Dendritic cell treated with granulocyte-macrophage colony-stimulating factor and Interleukin-4, amounts not matched to agents 40 ng/mL and 50 ng/mL, for 4 days (primary cell): ENCODE data around the gene RAB11B.
"Not testable (repeated sequence)": the region's sequence is repeated elsewhere in the genome, so short reads cannot be mapped to it uniquely, and the experiment has no call there.

Source experiments
- H3K27ac Mint-ChIP-seq: one replicate; pipeline ENCODE4 v1.8.0; 2022; ENCODE audit warnings: mild to moderate bottlenecking, mixed read lengths
- H3K27me3 Mint-ChIP-seq: one replicate; pipeline ENCODE4 v1.8.0; 2022; ENCODE audit warnings: mild to moderate bottlenecking, mixed read lengths
- H3K36me3 Mint-ChIP-seq: one replicate; pipeline ENCODE4 v1.8.0; 2022; ENCODE audit warnings: low read depth, mixed read lengths
- H3K4me1 Mint-ChIP-seq: one replicate; pipeline ENCODE4 v1.8.0; 2022; ENCODE audit warnings: low read depth, mixed read lengths
- H3K4me3 Mint-ChIP-seq: one replicate; pipeline ENCODE4 v1.8.0; 2022; ENCODE audit warnings: mild to moderate bottlenecking, moderate library complexity, mixed read lengths
- H3K9me3 Mint-ChIP-seq: one replicate; pipeline ENCODE4 v1.8.0; 2022; ENCODE audit warnings: mixed read lengths
- intact Hi-C: fragments of 100-400 bp; cut with micrococcal nuclease; formaldehyde crosslinking; loops from one replicate; pipeline ENCODE4 v1.15.0; 2022

The RAB11B gene

GRCh38 chr19:8413629-8413995, 23.5 kb downstream of the RAB11B start:
- Mint-ChIP-seq H3K27me3 (no peaks in the 10 kb centered on the region), H3K4me1 (peaks cover 29% of the 10 kb centered on the region), H3K9me3 (no peaks in the 10 kb centered on the region), H3K27ac (no peak overlapping the region), H3K4me3 (peak overlapping the region; percentile 63), H3K36me3 (peaks cover 3% of the 10 kb centered on the region)
- intact Hi-C loops = loop anchor here (2.0 to 10.0 kb wide), 2 partner anchors 39 to 91 kb away; partner anchors contain the start of gene PRAM1

- no peaks in the 10 kb centered on the region for H3K9me3 Mint-ChIP-seq
- H3K27ac Mint-ChIP-seq = no peak overlapping the region
- H3K27me3 Mint-ChIP-seq = no peaks in the 10 kb centered on the region
- intact Hi-C loops = loop anchor here (10.0 kb wide), 1 partner anchor 88 kb away; the partner anchor contains the start of gene PRAM1
- peaks cover 13% of the 10 kb centered on the region for H3K36me3 Mint-ChIP-seq
- peaks cover 21% of the 10 kb centered on the region for H3K4me1 Mint-ChIP-seq
- no peak overlapping the region for H3K4me3 Mint-ChIP-seq
Measured at GRCh38 chr19:8416796-8417195, 26.6 kb downstream of the RAB11B start.

- peaks cover 48% of the 10 kb centered on the region for H3K4me1 Mint-ChIP-seq
- no peaks in the 10 kb centered on the region for H3K27me3 Mint-ChIP-seq
- intact Hi-C loops = no loop called here
- no peak overlapping the region for H3K4me3 Mint-ChIP-seq
- H3K9me3 Mint-ChIP-seq = no peaks in the 10 kb centered on the region
- peaks cover 52% of the 10 kb centered on the region for H3K36me3 Mint-ChIP-seq
- H3K27ac Mint-ChIP-seq = peak overlapping the region; percentile 15
Measured at GRCh38 chr19:8421484-8422461, 31.6 kb downstream of the RAB11B start.

GRCh38 chr19:8423817-8424223, 33.7 kb downstream of the RAB11B start:
- intact Hi-C loops = no loop called here
- H3K27me3 Mint-ChIP-seq = no peaks in the 10 kb centered on the region
- peak overlapping the region; percentile 66 for H3K4me3 Mint-ChIP-seq

GRCh38 chr19:8425331-8425730, 35.2 kb downstream of the RAB11B start:
- peak overlapping the region; percentile 29 for H3K27ac Mint-ChIP-seq
- peaks cover 29% of the 10 kb centered on the region for H3K4me1 Mint-ChIP-seq
- peaks cover 79% of the 10 kb centered on the region for H3K36me3 Mint-ChIP-seq
- H3K4me3 Mint-ChIP-seq, H3K27me3 Mint-ChIP-seq, intact Hi-C loops, H3K9me3 Mint-ChIP-seq: not testable (repeated sequence)

More at GRCh38 chr19:8423817-8424223, 33.7 kb downstream of the RAB11B start:
- Mint-ChIP-seq H3K27ac (peak overlapping the region; percentile 97), H3K4me1 (peaks cover 31% of the 10 kb centered on the region), H3K36me3 (peaks cover 67% of the 10 kb centered on the region), H3K9me3 (no peaks in the 10 kb centered on the region)

GRCh38 chr19:8426283-8426682, 36.1 kb downstream of the RAB11B start:
- Mint-ChIP-seq H3K27ac (peak overlapping the region; percentile 29), H3K9me3 (no peaks in the 10 kb centered on the region), H3K27me3 (no peaks in the 10 kb centered on the region), H3K36me3 (peaks cover 88% of the 10 kb centered on the region), H3K4me3 (no peak overlapping the region), H3K4me1 (peaks cover 29% of the 10 kb centered on the region)
- intact Hi-C loops = no loop called here

- Mint-ChIP-seq H3K36me3 (peaks cover 86% of the 10 kb centered on the region), H3K9me3 (no peaks in the 10 kb centered on the region), H3K4me3 (no peak overlapping the region), H3K27ac (peak overlapping the region; percentile 18), H3K27me3 (no peaks in the 10 kb centered on the region), H3K4me1 (peaks cover 30% of the 10 kb centered on the region)
- intact Hi-C loops = no loop called here
Measured at GRCh38 chr19:8429044-8429443, 38.9 kb downstream of the RAB11B start.

- H3K36me3 Mint-ChIP-seq = peaks cover 83% of the 10 kb centered on the region
- intact Hi-C loops = no loop called here
- peaks cover 23% of the 10 kb centered on the region for H3K4me1 Mint-ChIP-seq
- H3K9me3 Mint-ChIP-seq = no peaks in the 10 kb centered on the region
- no peak overlapping the region for H3K4me3 Mint-ChIP-seq
- no peaks in the 10 kb centered on the region for H3K27me3 Mint-ChIP-seq
- H3K27ac Mint-ChIP-seq = no peak overlapping the region
Measured at GRCh38 chr19:8429826-8430225, 39.7 kb downstream of the RAB11B start.

- intact Hi-C loops = no loop called here
- Mint-ChIP-seq H3K9me3 (no peaks in the 10 kb centered on the region), H3K27ac (no peak overlapping the region), H3K4me1 (peaks cover 23% of the 10 kb centered on the region), H3K36me3 (peaks cover 83% of the 10 kb centered on the region), H3K27me3 (no peaks in the 10 kb centered on the region), H3K4me3 (no peak overlapping the region)
Measured at GRCh38 chr19:8430650-8431049, 40.5 kb downstream of the RAB11B start.

GRCh38 chr19:8438236-8438635, 48.1 kb downstream of the RAB11B start:
- Mint-ChIP-seq H3K27ac (no peak overlapping the region), H3K27me3 (no peaks in the 10 kb centered on the region), H3K4me3 (no peak overlapping the region), H3K36me3 (peaks cover 66% of the 10 kb centered on the region), H3K4me1 (peaks cover 7% of the 10 kb centered on the region), H3K9me3 (no peaks in the 10 kb centered on the region)
- intact Hi-C loops = no loop called here

- H3K4me3 Mint-ChIP-seq = no peak overlapping the region
- H3K27me3 Mint-ChIP-seq = no peaks in the 10 kb centered on the region
- H3K9me3 Mint-ChIP-seq = no peaks in the 10 kb centered on the region
- no peak overlapping the region for H3K27ac Mint-ChIP-seq
- intact Hi-C loops = no loop called here
- peaks cover 68% of the 10 kb centered on the region for H3K36me3 Mint-ChIP-seq
- H3K4me1 Mint-ChIP-seq = peaks cover 22% of the 10 kb centered on the region
Measured at GRCh38 chr19:8441725-8442544, 51.8 kb downstream of the RAB11B start.

GRCh38 chr19:8444140-8444676, 54.0 kb downstream of the RAB11B start:
- intact Hi-C loops = loop anchor here (1.0 to 2.0 kb wide), 2 partner anchors 63 to 90 kb away; no protein-coding TSS in a partner anchor
- Mint-ChIP-seq H3K27ac (peak overlapping the region; percentile 94), H3K4me3 (peak overlapping the region; percentile 94), H3K4me1 (peaks cover 44% of the 10 kb centered on the region), H3K36me3 (peaks cover 63% of the 10 kb centered on the region)
- not testable (repeated sequence) for H3K27me3 Mint-ChIP-seq, H3K9me3 Mint-ChIP-seq

- Mint-ChIP-seq H3K4me1 (peaks cover 47% of the 10 kb centered on the region), H3K27me3 (no peaks in the 10 kb centered on the region), H3K9me3 (no peaks in the 10 kb centered on the region)
Measured at GRCh38 chr19:8444677-8445487, 54.7 kb downstream of the RAB11B start, which contains the start of gene HNRNPM. TSS of gene HNRNPM (plus strand) at chr19:8444975. CDS start at chr19:8444999, 24 bp downstream.

More at GRCh38 chr19:8444677-8445487, 54.7 kb downstream of the RAB11B start, which contains the start of gene HNRNPM:
- H3K27ac Mint-ChIP-seq = peak within 1 kb of the TSS; percentile 94
- H3K36me3 Mint-ChIP-seq = peaks cover 57% of the 10 kb centered on the region
- peak within 1 kb of the TSS; percentile 94 for H3K4me3 Mint-ChIP-seq
- intact Hi-C loops = loop anchor here (1.0 to 2.0 kb wide), 2 partner anchors 62 to 91 kb away; no protein-coding TSS in a partner anchor
